ENCODE measurements around the gene WDR81.

- no peak for TF ChIP-seq POLR2A (IDR thresholded peaks at IDR 0.05)
- TF ChIP-seq CTCF (IDR thresholded peaks at IDR 0.05), result no peak
Measured at GRCh38 chr17:1727258-1727789, 2.8 kb downstream of the WDR81 start.

Measured in testis (tissue), 2 donors.